GM23338 (cell line): ENCODE data around the gene PIGZ. TPM values are rescaled to one million over a fixed set of nuclear protein-coding genes. Genes with fewer than 3 reads are reported as not detected.

Source experiments
- ATAC-seq: fragments of 200-7000 bp; cut with Tn5 transposase; 3 replicates; pipeline ENCODE4 v1.9.1; 2020
- DNase-seq: peaks from one replicate; pipeline ENCODE4 v3.0.0-alpha.2; 2015; ENCODE audit warnings: low spot score
- H2AFZ ChIP-seq: fragments of 200-600 bp; sonication (generic); 2 replicates; pipeline ENCODE4 v1.8.0; 2016; ENCODE audit warnings: antibody characterized with exemption, mild to moderate bottlenecking, moderate library complexity
- H3F3A ChIP-seq: fragments of 200-600 bp; sonication (generic); replicated peaks from 2 replicates; pipeline ENCODE4 v1.8.0; 2017; ENCODE audit warnings: antibody characterized with exemption, mixed run types, low read depth
- H3K27ac ChIP-seq: fragments of 200-600 bp; sonication (generic); 2 replicates; pipeline ENCODE4 v1.6.1; 2016; ENCODE audit warnings: low read depth
- H3K27me3 ChIP-seq: fragments of 200-600 bp; sonication (generic); 2 replicates; pipeline ENCODE4 v1.8.0; 2016; ENCODE audit warnings: mild to moderate bottlenecking, mixed run types, moderate library complexity; ENCODE audit not compliant: insufficient read depth
- H3K36me3 ChIP-seq: fragments of 200-600 bp; sonication (generic); 2 replicates; pipeline ENCODE4 v1.8.0; 2016; ENCODE audit warnings: mild to moderate bottlenecking; ENCODE audit not compliant: insufficient read depth
- H3K4me1 ChIP-seq: fragments of 200-600 bp; sonication (generic); 2 replicates; pipeline ENCODE4 v1.8.0; 2016; ENCODE audit warnings: mild to moderate bottlenecking, moderate library complexity; ENCODE audit not compliant: insufficient read depth
- H3K4me2 ChIP-seq: fragments of 200-600 bp; sonication (generic); 2 replicates; pipeline ENCODE4 v1.7.1; 2017; ENCODE audit warnings: mixed run types
- H3K4me3 ChIP-seq: fragments of 200-600 bp; sonication (generic); 2 replicates; pipeline ENCODE4 v1.6.1; 2016; ENCODE audit warnings: mixed run types
- H3K79me2 ChIP-seq: fragments of 200-600 bp; sonication (generic); replicated peaks from 2 replicates; pipeline ENCODE4 v1.8.0; 2017; ENCODE audit warnings: mild to moderate bottlenecking; ENCODE audit not compliant: insufficient read depth
- H3K9me2 ChIP-seq: fragments of 200-600 bp; sonication (generic); 2 replicates; pipeline ENCODE4 v1.8.0; 2017; ENCODE audit not compliant: insufficient read depth
- H4K20me1 ChIP-seq: fragments of 200-600 bp; sonication (generic); replicated peaks from 2 replicates; pipeline ENCODE4 v1.8.0; 2017; ENCODE audit warnings: mild to moderate bottlenecking; ENCODE audit not compliant: insufficient read depth
- H3K27ac Mint-ChIP-seq: 2 replicates; pipeline ENCODE4 v1.8.0; 2020; ENCODE audit warnings: inconsistent platforms, mild to moderate bottlenecking, moderate library complexity, mixed read lengths
- H3K27me3 Mint-ChIP-seq: 3 replicates; pipeline ENCODE4 v1.8.0; 2022; ENCODE audit warnings: low read depth, mild to moderate bottlenecking, moderate library complexity, mixed read lengths, inconsistent platforms; ENCODE audit not compliant: insufficient read depth, poor library complexity
- H3K36me3 Mint-ChIP-seq: 3 replicates; pipeline ENCODE4 v1.8.0; 2021; ENCODE audit warnings: low read depth, mild to moderate bottlenecking, inconsistent platforms, moderate library complexity, mixed read lengths
- H3K4me1 Mint-ChIP-seq: 3 replicates; pipeline ENCODE4 v1.8.0; 2020; ENCODE audit warnings: mild to moderate bottlenecking, inconsistent platforms, mixed read lengths
- H3K4me3 Mint-ChIP-seq: 3 replicates; pipeline ENCODE4 v1.8.0; 2021; ENCODE audit warnings: moderate library complexity, mild to moderate bottlenecking, inconsistent platforms, mixed read lengths
- H3K9me3 Mint-ChIP-seq: 3 replicates; pipeline ENCODE4 v1.8.0; 2020; ENCODE audit warnings: moderate library complexity, mild to moderate bottlenecking, inconsistent platforms, mixed read lengths
- CREB1 ChIP-seq: fragments of 250-450 bp; sonication (Bioruptor Pico); IDR thresholded peaks from 2 replicates; pipeline ENCODE4 v1.5.0; 2020; ENCODE audit warnings: low read depth, mild to moderate bottlenecking, moderate library complexity
- ETS1 ChIP-seq: IDR thresholded peaks from 2 replicates; pipeline ENCODE4 v1.6.1; 2016; ENCODE audit warnings: antibody characterized with exemption
- EZH2 ChIP-seq: fragments of 200-600 bp; sonication (generic); IDR thresholded peaks from one replicate; pipeline ENCODE4 v1.8.0; 2017; ENCODE audit warnings: antibody characterized with exemption, mild to moderate bottlenecking, low read depth; ENCODE audit not compliant: unreplicated experiment
- EZH2phosphoT487 ChIP-seq: fragments of 200-600 bp; sonication (generic); IDR thresholded peaks from one replicate; pipeline ENCODE4 v1.8.1; 2018; ENCODE audit warnings: antibody characterized with exemption; ENCODE audit not compliant: unreplicated experiment
- JUNB ChIP-seq: IDR thresholded peaks from one replicate; pipeline ENCODE4 v1.6.1; 2016; ENCODE audit warnings: antibody characterized with exemption; ENCODE audit not compliant: unreplicated experiment
- NANOG ChIP-seq: IDR thresholded peaks from 2 replicates; pipeline ENCODE4 v1.6.1; 2016; ENCODE audit warnings: antibody characterized with exemption, borderline replicate concordance
- POLR2AphosphoS5 ChIP-seq: IDR thresholded peaks from 2 replicates; pipeline ENCODE4 v1.6.1; 2016; ENCODE audit warnings: antibody characterized with exemption, low read depth
- REST ChIP-seq: IDR thresholded peaks from one replicate; pipeline ENCODE4 v1.6.1; 2018; ENCODE audit warnings: antibody characterized with exemption; ENCODE audit not compliant: unreplicated experiment
- STAT1 ChIP-seq: IDR thresholded peaks from one replicate; pipeline ENCODE4 v1.6.1; 2016; ENCODE audit warnings: antibody characterized with exemption; ENCODE audit not compliant: unreplicated experiment
- ZNF114 ChIP-seq: fragments of 250-450 bp; sonication (Bioruptor Pico); IDR thresholded peaks from 2 replicates; pipeline ENCODE4 v1.5.0; 2020; ENCODE audit warnings: mild to moderate bottlenecking, moderate library complexity
- ZNF331 ChIP-seq: fragments of 250-450 bp; sonication (Bioruptor Pico); IDR thresholded peaks from 2 replicates; pipeline ENCODE4 v1.5.0; 2020; ENCODE audit warnings: low read depth, mild to moderate bottlenecking, moderate library complexity
- polyA plus RNA-seq: library from polyadenylated mRNA; unstranded; fragments of >200 nt; fragmentation: Nextera tagmentation; extraction: Ambion mirVana; gene quantifications from 2 replicates; pipeline ENCODE4 v1.2.1, GENCODE V29; 2016
- total RNA-seq: library from RNA; depleted of rRNA; stranded (reverse); fragments of >200 nt; shearing (Covaris generic); gene quantifications from 2 replicates; pipeline ENCODE4 v1.2.3, GENCODE V29; 2014
- TF ChIP-seq, protein P1 (sequence below): fragments of 250-450 bp; sonication (Bioruptor Pico); IDR thresholded peaks from 2 replicates; pipeline ENCODE4 v1.5.0; 2020; ENCODE audit warnings: mild to moderate bottlenecking, moderate library complexity
- TF ChIP-seq, protein P2 (sequence below), 2 experiments: fragments of 200-600 bp in 1 of 2; sonication (generic) in 1 of 2; conservative IDR thresholded peaks; 2 replicates each; pipeline versions ENCODE4 v1.5.1 to v1.6.1; 2016 to 2017; ENCODE audit warnings: antibody characterized with exemption in 2 of 2, low read depth in 2 of 2, mild to moderate bottlenecking in 2 of 2, moderate library complexity in 1 of 2

PIGZ gene
- total and polyA plus RNA-seq, 2 experiments from 2014 or later: 0.16 TPM; not detected in 1

DNA sequence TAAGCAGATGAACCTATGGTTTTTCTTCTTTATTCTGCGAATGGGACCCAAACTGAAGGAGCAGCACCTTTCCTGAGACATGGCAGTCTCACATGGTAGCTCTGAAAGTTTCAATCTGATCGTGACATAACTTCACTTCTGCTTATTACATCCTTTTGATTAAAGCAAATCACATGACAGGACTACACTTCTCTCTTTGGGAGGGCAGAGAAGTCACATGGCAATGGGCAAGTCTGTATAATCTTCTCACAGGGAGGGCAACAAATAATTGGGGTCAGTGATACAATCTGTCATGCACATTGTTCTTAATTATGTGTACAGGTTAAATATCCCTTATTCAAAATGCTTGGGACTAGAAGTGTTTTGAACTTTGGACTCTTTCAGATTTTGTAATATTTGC lies 47.9 kb downstream of the PIGZ start:
- no peak for ATAC-seq
- Mint-ChIP-seq H3K4me3 (no peak overlapping the region), H3K4me1 (no peaks in the 10 kb centered on the region), H3K27ac (no peak overlapping the region), H3K9me3 (no peaks in the 10 kb centered on the region), H3K27me3 (no peaks in the 10 kb centered on the region), H3K36me3 (peaks cover 10% of the 10 kb centered on the region; the same call in 2 of the 3 replicates)
- no peaks in the 10 kb centered on the region for H3K4me1 ChIP-seq
- no peak overlapping the region for H2AFZ ChIP-seq
- H3K36me3 ChIP-seq: no peaks in the 10 kb centered on the region; the same call in 1 of the 2 replicates
- no peak for DNase-seq
- no peak overlapping the region for H3K27ac ChIP-seq
- no peaks in the 10 kb centered on the region for H3F3A ChIP-seq
- H3K9me2 ChIP-seq: no peaks in the 10 kb centered on the region
- H3K27me3 ChIP-seq: no peaks in the 10 kb centered on the region
- peaks cover 4% of the 10 kb centered on the region; the same call in 1 of the 2 replicates for H4K20me1 ChIP-seq
- no peak overlapping the region for H3K4me2 ChIP-seq
- TF ChIP-seq EZH2phosphoT487 (no peak), POLR2AphosphoS5 (no peak), ZNF331 (no peak), ETS1 (no peak), STAT1 (no peak), ZNF114 (CRISPR knock-in tag) (no peak), NANOG (no peak), REST (no peak), JUNB (no peak), EZH2 (no peak), CREB1 (CRISPR knock-in tag) (no peak)
- TF ChIP-seq, protein P1, sequence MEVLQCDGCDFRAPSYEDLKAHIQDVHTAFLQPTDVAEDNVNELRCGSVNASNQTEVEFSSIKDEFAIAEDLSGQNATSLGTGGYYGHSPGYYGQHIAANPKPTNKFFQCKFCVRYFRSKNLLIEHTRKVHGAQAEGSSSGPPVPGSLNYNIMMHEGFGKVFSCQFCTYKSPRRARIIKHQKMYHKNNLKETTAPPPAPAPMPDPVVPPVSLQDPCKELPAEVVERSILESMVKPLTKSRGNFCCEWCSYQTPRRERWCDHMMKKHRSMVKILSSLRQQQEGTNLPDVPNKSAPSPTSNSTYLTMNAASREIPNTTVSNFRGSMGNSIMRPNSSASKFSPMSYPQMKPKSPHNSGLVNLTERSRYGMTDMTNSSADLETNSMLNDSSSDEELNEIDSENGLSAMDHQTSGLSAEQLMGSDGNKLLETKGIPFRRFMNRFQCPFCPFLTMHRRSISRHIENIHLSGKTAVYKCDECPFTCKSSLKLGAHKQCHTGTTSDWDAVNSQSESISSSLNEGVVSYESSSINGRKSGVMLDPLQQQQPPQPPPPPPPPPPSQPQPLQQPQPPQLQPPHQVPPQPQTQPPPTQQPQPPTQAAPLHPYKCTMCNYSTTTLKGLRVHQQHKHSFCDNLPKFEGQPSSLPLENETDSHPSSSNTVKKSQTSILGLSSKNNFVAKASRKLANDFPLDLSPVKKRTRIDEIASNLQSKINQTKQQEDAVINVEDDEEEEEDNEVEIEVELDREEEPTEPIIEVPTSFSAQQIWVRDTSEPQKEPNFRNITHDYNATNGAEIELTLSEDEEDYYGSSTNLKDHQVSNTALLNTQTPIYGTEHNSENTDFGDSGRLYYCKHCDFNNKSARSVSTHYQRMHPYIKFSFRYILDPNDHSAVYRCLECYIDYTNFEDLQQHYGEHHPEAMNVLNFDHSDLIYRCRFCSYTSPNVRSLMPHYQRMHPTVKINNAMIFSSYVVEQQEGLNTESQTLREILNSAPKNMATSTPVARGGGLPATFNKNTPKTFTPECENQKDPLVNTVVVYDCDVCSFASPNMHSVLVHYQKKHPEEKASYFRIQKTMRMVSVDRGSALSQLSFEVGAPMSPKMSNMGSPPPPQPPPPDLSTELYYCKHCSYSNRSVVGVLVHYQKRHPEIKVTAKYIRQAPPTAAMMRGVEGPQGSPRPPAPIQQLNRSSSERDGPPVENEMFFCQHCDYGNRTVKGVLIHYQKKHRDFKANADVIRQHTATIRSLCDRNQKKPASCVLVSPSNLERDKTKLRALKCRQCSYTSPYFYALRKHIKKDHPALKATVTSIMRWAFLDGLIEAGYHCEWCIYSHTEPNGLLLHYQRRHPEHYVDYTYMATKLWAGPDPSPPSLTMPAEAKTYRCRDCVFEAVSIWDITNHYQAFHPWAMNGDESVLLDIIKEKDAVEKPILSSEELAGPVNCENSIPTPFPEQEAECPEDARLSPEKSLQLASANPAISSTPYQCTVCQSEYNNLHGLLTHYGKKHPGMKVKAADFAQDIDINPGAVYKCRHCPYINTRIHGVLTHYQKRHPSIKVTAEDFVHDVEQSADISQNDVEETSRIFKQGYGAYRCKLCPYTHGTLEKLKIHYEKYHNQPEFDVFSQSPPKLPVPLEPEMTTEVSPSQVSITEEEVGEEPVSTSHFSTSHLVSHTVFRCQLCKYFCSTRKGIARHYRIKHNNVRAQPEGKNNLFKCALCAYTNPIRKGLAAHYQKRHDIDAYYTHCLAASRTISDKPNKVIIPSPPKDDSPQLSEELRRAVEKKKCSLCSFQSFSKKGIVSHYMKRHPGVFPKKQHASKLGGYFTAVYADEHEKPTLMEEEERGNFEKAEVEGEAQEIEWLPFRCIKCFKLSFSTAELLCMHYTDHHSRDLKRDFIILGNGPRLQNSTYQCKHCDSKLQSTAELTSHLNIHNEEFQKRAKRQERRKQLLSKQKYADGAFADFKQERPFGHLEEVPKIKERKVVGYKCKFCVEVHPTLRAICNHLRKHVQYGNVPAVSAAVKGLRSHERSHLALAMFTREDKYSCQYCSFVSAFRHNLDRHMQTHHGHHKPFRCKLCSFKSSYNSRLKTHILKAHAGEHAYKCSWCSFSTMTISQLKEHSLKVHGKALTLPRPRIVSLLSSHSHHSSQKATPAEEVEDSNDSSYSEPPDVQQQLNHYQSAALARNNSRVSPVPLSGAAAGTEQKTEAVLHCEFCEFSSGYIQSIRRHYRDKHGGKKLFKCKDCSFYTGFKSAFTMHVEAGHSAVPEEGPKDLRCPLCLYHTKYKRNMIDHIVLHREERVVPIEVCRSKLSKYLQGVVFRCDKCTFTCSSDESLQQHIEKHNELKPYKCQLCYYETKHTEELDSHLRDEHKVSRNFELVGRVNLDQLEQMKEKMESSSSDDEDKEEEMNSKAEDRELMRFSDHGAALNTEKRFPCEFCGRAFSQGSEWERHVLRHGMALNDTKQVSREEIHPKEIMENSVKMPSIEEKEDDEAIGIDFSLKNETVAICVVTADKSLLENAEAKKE (CRISPR knock-in tag): no peak
- TF ChIP-seq, protein P2, sequence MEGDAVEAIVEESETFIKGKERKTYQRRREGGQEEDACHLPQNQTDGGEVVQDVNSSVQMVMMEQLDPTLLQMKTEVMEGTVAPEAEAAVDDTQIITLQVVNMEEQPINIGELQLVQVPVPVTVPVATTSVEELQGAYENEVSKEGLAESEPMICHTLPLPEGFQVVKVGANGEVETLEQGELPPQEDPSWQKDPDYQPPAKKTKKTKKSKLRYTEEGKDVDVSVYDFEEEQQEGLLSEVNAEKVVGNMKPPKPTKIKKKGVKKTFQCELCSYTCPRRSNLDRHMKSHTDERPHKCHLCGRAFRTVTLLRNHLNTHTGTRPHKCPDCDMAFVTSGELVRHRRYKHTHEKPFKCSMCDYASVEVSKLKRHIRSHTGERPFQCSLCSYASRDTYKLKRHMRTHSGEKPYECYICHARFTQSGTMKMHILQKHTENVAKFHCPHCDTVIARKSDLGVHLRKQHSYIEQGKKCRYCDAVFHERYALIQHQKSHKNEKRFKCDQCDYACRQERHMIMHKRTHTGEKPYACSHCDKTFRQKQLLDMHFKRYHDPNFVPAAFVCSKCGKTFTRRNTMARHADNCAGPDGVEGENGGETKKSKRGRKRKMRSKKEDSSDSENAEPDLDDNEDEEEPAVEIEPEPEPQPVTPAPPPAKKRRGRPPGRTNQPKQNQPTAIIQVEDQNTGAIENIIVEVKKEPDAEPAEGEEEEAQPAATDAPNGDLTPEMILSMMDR (conservative IDR thresholded peaks at IDR 0.05; ENCODE audit: low read depth in 2 of 2): no peak
- H3K79me2 ChIP-seq: no peaks in the 10 kb centered on the region
- no peak overlapping the region for H3K4me3 ChIP-seq
